ENCODE results near the gene MAGIX. TPM values are rescaled to one million over a fixed set of nuclear protein-coding genes. Genes with fewer than 3 reads are reported as not detected.
"Not testable (repeated sequence)": the region's sequence is repeated elsewhere in the genome, so short reads cannot be mapped to it uniquely, and the experiment has no call there.

MAGIX gene
- 1 to 10 TPM in 1 of 2 experiments, under 1 TPM in 1; 0.87 to 1.0 TPM for total RNA-seq

GRCh38 chrX:49162620-49163019, at the start of gene MAGIX:
MAGIX (plus strand) TSS chrX:49162758; CDS start chrX:49162890, 132 bp downstream.
- ChIA-PET POLR2A (no interaction called here), CTCF (no interaction called here)
- Mint-ChIP-seq H3K27me3 (no peaks in the 10 kb centered on the region), H3K9me3 (no peaks in the 10 kb centered on the region), H3K36me3 (no peaks in the 10 kb centered on the region), H3K4me3 (peak within 1 kb of the TSS; percentile 60), H3K4me1 (ENCODE audit: low read depth) (peaks cover 18% of the 10 kb centered on the region), H3K27ac (peak within 1 kb of the TSS; percentile 38)
- no peak for DNase-seq
- intact Hi-C loops (cut with micrococcal nuclease): loop anchor here (10.0 kb wide), 1 partner anchor 358 kb away; the partner anchor contains the start of gene HDAC6

GRCh38 chrX:49116076-49116475, 46.5 kb upstream of the MAGIX start:
- POLR2A ChIA-PET: no interaction called here
- no peak overlapping the region for H3K4me3 Mint-ChIP-seq
- no peak for DNase-seq
- no peaks in the 10 kb centered on the region for H3K9me3 Mint-ChIP-seq
- H3K4me1 Mint-ChIP-seq (ENCODE audit: low read depth): peaks cover 22% of the 10 kb centered on the region
- no peak overlapping the region for H3K27ac Mint-ChIP-seq
- H3K36me3 Mint-ChIP-seq: peaks cover 23% of the 10 kb centered on the region
- H3K27me3 Mint-ChIP-seq: no peaks in the 10 kb centered on the region
- intact Hi-C loops (cut with micrococcal nuclease): no loop called here
- CTCF ChIA-PET: no interaction called here

DNA sequence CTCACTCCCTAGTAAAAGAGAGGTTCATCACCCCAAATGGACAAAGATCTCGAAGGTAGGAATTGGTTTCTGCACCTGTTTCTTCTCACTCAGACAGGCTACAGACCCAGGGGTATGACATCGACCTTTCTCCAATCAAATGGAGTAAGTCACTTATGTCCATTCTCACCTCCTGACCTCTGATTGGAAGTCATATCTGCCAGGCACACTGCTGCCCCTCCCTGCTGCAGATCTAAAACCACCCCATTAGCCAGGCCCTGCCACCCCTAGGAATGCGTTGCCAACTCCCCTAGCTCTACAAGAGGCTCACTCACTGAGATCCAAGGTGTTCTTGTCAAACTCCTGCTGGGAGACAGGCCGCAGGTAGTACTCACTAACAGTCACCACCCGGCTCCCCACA, 45.8 kb upstream of the MAGIX start:
- CTCF ChIA-PET: no interaction called here
- intact Hi-C loops (cut with micrococcal nuclease): no loop called here
- POLR2A ChIA-PET: no interaction called here
- Mint-ChIP-seq H3K36me3 (peaks cover 23% of the 10 kb centered on the region), H3K4me3 (no peak overlapping the region), H3K27ac (no peak overlapping the region), H3K4me1 (ENCODE audit: low read depth) (peaks cover 22% of the 10 kb centered on the region), H3K9me3 (no peaks in the 10 kb centered on the region), H3K27me3 (no peaks in the 10 kb centered on the region)
- DNase-seq: no peak

- DNase-seq: no peak
- ChIA-PET CTCF (no interaction called here), POLR2A (no interaction called here)
- intact Hi-C loops (cut with micrococcal nuclease): no loop called here
- peak overlapping the region; percentile 44 for H3K27ac Mint-ChIP-seq
- H3K4me1 Mint-ChIP-seq (ENCODE audit: low read depth): peaks cover 28% of the 10 kb centered on the region
- H3K4me3 Mint-ChIP-seq: no peak overlapping the region
- H3K27me3 Mint-ChIP-seq: no peaks in the 10 kb centered on the region
- H3K36me3 Mint-ChIP-seq: peaks cover 23% of the 10 kb centered on the region
- H3K9me3 Mint-ChIP-seq: no peaks in the 10 kb centered on the region
Observed at GRCh38 chrX:49117581-49117980, 45.0 kb upstream of the MAGIX start.

GRCh38 chrX:49120091-49120490, 42.5 kb upstream of the MAGIX start:
- H3K27ac Mint-ChIP-seq: no peak overlapping the region

GRCh38 chrX:49122499-49122898, 40.1 kb upstream of the MAGIX start:
- Mint-ChIP-seq H3K36me3 (peaks cover 8% of the 10 kb centered on the region), H3K27me3 (no peaks in the 10 kb centered on the region), H3K9me3 (no peaks in the 10 kb centered on the region), H3K4me1 (ENCODE audit: low read depth) (peaks cover 26% of the 10 kb centered on the region), H3K27ac (peak overlapping the region; percentile 86), H3K4me3 (peak overlapping the region; percentile 97)
- intact Hi-C loops (cut with micrococcal nuclease): loop anchor here (2.0 to 5.0 kb wide), 3 partner anchors 22 to 70 kb away; no protein-coding TSS in a partner anchor
- ChIA-PET POLR2A (no interaction called here), CTCF (interaction anchor here (0.9 kb wide), 2 partner anchors 33 to 41 kb away, joined by 3 read pairs; no protein-coding TSS in a partner anchor)
- no peak for DNase-seq

More at GRCh38 chrX:49120091-49120490, 42.5 kb upstream of the MAGIX start:
- H3K27me3 Mint-ChIP-seq: no peaks in the 10 kb centered on the region
- POLR2A ChIA-PET: no interaction called here
- CTCF ChIA-PET: interaction anchor here (1.4 kb wide), 1 partner anchor 36 kb away, joined by 3 read pairs; no protein-coding TSS in a partner anchor
- DNase-seq: no peak
- no peak overlapping the region for H3K4me3 Mint-ChIP-seq
- intact Hi-C loops (cut with micrococcal nuclease): loop anchor here (5.0 kb wide), 2 partner anchors 37 to 72 kb away; no protein-coding TSS in a partner anchor
- H3K9me3 Mint-ChIP-seq: no peaks in the 10 kb centered on the region
- peaks cover 37% of the 10 kb centered on the region for H3K4me1 Mint-ChIP-seq (ENCODE audit: low read depth)
- H3K36me3 Mint-ChIP-seq: peaks cover 22% of the 10 kb centered on the region

- DNase-seq; H3K27ac Mint-ChIP-seq; CTCF ChIA-PET; H3K27me3 Mint-ChIP-seq; H3K9me3 Mint-ChIP-seq; H3K36me3 Mint-ChIP-seq; H3K4me1 Mint-ChIP-seq (ENCODE audit: low read depth); intact Hi-C loops (cut with micrococcal nuclease); POLR2A ChIA-PET; H3K4me3 Mint-ChIP-seq: not testable (repeated sequence)
Observed at GRCh38 chrX:49127742-49128258, 34.8 kb upstream of the MAGIX start.

GRCh38 chrX:49129427-49129826, 33.1 kb upstream of the MAGIX start:
- ChIA-PET POLR2A (no interaction called here), CTCF (no interaction called here)
- Mint-ChIP-seq H3K9me3 (no peaks in the 10 kb centered on the region), H3K4me1 (ENCODE audit: low read depth) (no peaks in the 10 kb centered on the region), H3K36me3 (no peaks in the 10 kb centered on the region), H3K27ac (no peak overlapping the region), H3K27me3 (no peaks in the 10 kb centered on the region), H3K4me3 (no peak overlapping the region)
- no peak for DNase-seq
- intact Hi-C loops (cut with micrococcal nuclease): no loop called here

DNA sequence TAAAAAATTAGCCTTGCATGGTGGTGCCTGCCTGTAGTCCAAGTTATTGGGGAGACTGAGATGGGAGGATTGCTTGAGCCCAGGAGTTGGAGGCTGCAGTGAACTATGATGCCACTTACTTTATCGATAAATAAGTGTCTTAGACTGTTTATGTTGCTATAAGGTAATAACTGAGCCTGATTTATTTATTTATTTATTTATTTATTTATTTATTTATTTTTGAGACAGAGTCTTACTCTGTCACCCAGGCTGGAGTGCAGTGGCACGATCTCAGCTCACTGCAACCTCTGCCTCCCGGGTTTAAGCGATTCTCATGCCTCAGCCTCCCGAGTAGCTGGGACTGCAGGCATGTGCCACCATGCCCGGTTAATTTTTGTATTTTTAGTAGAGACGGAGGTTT, 30.3 kb upstream of the MAGIX start:
- CTCF ChIA-PET: not testable (repeated sequence)

DNA sequence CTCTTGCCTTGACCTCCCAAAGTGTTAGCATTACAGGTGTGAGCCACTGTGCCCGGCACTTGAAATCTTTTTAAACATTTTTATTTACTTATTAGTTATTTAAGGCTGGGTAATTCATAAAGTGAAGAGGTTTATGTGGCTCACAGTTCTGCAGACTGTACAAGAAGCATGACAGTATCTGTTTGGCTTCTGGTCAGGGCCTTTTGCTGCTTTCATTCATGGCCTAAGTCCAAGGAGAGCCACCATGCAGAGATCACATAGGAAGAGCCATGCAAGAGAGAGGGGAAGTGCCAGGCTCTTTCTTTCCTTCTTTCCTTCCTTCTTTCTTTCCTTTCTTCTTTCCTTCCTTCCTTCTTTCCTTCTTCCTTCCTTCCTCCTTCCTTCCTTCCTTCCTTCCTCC, 28.8 kb upstream of the MAGIX start:
- ChIA-PET CTCF (interaction anchor here (0.9 kb wide), 1 partner anchor 22 kb away, joined by 3 read pairs; no protein-coding TSS in a partner anchor), POLR2A (no interaction called here)
- Mint-ChIP-seq H3K4me1 (ENCODE audit: low read depth) (no peaks in the 10 kb centered on the region), H3K36me3 (no peaks in the 10 kb centered on the region), H3K27me3 (no peaks in the 10 kb centered on the region), H3K27ac (no peak overlapping the region), H3K4me3 (no peak overlapping the region), H3K9me3 (no peaks in the 10 kb centered on the region)
- DNase-seq: no peak
- intact Hi-C loops (cut with micrococcal nuclease): no loop called here

More for the DNA sequence above, 30.3 kb upstream of the MAGIX start:
- POLR2A ChIA-PET; H3K36me3 Mint-ChIP-seq; H3K27me3 Mint-ChIP-seq; H3K4me3 Mint-ChIP-seq; intact Hi-C loops (cut with micrococcal nuclease); H3K4me1 Mint-ChIP-seq (ENCODE audit: low read depth); DNase-seq; H3K9me3 Mint-ChIP-seq; H3K27ac Mint-ChIP-seq: not testable (repeated sequence)

DNA sequence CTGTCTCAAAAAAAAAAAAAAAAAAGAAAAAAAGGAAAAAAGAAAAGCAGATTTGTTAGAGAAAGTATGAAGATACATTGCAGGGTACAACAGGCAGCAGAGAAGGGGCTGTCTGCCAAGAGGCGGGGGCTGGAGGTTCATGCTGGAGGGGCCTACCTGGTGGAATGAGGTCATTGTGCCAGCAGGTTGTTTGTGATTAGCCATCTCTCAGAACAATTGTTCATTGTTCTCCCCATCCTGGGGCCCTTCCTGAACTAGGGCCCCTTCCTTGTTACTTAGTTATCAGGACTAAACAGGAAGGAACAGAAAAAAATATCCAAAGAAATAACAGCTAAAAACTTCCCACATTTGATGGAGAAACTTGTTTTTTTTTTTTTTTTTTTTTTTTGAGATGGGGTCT, 25.1 kb upstream of the MAGIX start:
- H3K27ac Mint-ChIP-seq: no peak overlapping the region
- no peaks in the 10 kb centered on the region for H3K4me1 Mint-ChIP-seq (ENCODE audit: low read depth)
- ChIA-PET CTCF (interaction anchor here (0.7 kb wide), 1 partner anchor 12 kb away, joined by 3 read pairs; no protein-coding TSS in a partner anchor), POLR2A (no interaction called here)
- H3K9me3 Mint-ChIP-seq: peaks cover 15% of the 10 kb centered on the region
- H3K36me3 Mint-ChIP-seq: peaks cover 3% of the 10 kb centered on the region
- H3K4me3 Mint-ChIP-seq: no peak overlapping the region
- H3K27me3 Mint-ChIP-seq: no peaks in the 10 kb centered on the region
- intact Hi-C loops (cut with micrococcal nuclease): no loop called here
- no peak for DNase-seq

DNA sequence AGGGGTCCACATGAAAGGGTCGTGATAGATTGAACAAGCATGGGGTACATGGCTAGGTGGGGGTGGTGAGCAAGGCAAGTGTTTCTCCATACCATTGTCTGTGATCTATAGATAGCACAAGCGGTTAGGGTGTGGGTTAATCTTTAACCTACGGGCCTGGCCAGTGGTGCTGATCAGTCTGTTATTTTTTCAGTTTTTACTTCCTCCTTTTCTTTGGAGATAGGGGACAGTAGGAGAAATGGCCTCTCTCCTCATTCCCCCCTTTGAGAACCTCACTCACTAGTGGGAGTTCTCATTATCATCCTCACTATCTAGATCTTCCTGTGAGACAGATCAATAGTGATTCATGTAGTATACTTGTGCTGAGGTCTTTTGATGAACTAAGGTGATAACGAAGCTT, 22.8 kb upstream of the MAGIX start:
- H3K27ac Mint-ChIP-seq: no peak overlapping the region
- no peaks in the 10 kb centered on the region for H3K27me3 Mint-ChIP-seq
- no peak for DNase-seq
- H3K4me1 Mint-ChIP-seq (ENCODE audit: low read depth): no peaks in the 10 kb centered on the region
- POLR2A ChIA-PET: no interaction called here
- CTCF ChIA-PET: no interaction called here
- H3K9me3 Mint-ChIP-seq: peaks cover 15% of the 10 kb centered on the region
- intact Hi-C loops (cut with micrococcal nuclease): no loop called here
- peaks cover 3% of the 10 kb centered on the region for H3K36me3 Mint-ChIP-seq
- no peak overlapping the region for H3K4me3 Mint-ChIP-seq

DNA sequence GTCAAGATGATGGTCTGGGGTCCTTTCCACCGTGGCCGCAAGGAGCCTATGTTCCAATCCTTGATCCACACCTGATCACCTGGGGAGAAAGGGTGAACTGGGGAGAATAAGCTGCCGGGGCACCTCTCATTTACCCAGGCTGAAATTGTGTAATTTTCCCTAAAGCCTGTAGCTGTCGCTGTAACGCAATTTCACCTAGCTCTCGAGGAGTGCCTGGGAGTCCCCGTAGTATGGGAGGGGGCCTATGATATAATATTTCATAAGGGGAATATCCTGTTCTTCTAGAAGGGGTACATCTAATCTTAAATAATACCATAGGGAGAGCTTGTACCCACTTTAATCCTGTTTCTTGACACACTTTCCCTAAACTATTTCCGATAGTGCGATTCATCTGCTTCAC, 20.3 kb upstream of the MAGIX start:
- intact Hi-C loops (cut with micrococcal nuclease); DNase-seq; H3K27me3 Mint-ChIP-seq; H3K36me3 Mint-ChIP-seq; H3K4me1 Mint-ChIP-seq (ENCODE audit: low read depth); H3K4me3 Mint-ChIP-seq; H3K27ac Mint-ChIP-seq: not testable (repeated sequence)
- peaks cover 15% of the 10 kb centered on the region for H3K9me3 Mint-ChIP-seq
- ChIA-PET POLR2A (interaction anchor here (0.6 to 1.1 kb wide), 2 partner anchors 25 to 544 kb away, joined by 3 read pairs; no protein-coding TSS in a partner anchor), CTCF (interaction anchor here (1.0 to 2.1 kb wide), 2 partner anchors 12 to 48 kb away, joined by 4 to 8 read pairs; no protein-coding TSS in a partner anchor)

All from activated CD4-positive, alpha-beta memory T cell treated with anti-CD3 and anti-CD28 coated beads for 36 hours (primary cell).